Stimulated activated naive CD8-positive, alpha-beta T cell treated with anti-CD3 and anti-CD28 coated beads, Interleukin-15, Interleukin-2, amounts not matched to agents 100 ng/mL and 50 ng/mL, for 24 hours (primary cell): Measurements from ENCODE around the gene LRRC63.

Experiments
- H3K27ac Mint-ChIP-seq: one replicate; pipeline ENCODE4 v1.8.0; 2021; ENCODE audit warnings: mild to moderate bottlenecking, mixed read lengths
- H3K27me3 Mint-ChIP-seq: one replicate; pipeline ENCODE4 v1.8.0; 2021; ENCODE audit warnings: mixed read lengths
- H3K36me3 Mint-ChIP-seq: one replicate; pipeline ENCODE4 v1.8.0; 2021; ENCODE audit warnings: low read depth, mixed read lengths
- H3K4me1 Mint-ChIP-seq: one replicate; pipeline ENCODE4 v1.8.0; 2021; ENCODE audit warnings: low read depth, mixed read lengths
- H3K4me3 Mint-ChIP-seq: one replicate; pipeline ENCODE4 v1.8.0; 2021; ENCODE audit warnings: mild to moderate bottlenecking, mixed read lengths
- H3K9me3 Mint-ChIP-seq: one replicate; pipeline ENCODE4 v1.8.0; 2021; ENCODE audit warnings: mixed read lengths

Gene LRRC63

GRCh38 chr13:46173656-46174055, 38.1 kb upstream of the LRRC63 start:
- no peaks in the 10 kb centered on the region for H3K27me3 Mint-ChIP-seq
- peak overlapping the region; percentile 93 for H3K4me3 Mint-ChIP-seq
- H3K4me1 Mint-ChIP-seq: peaks cover 98% of the 10 kb centered on the region
- H3K36me3 Mint-ChIP-seq: peaks cover 84% of the 10 kb centered on the region
- H3K27ac Mint-ChIP-seq: peak overlapping the region; percentile 99
- H3K9me3 Mint-ChIP-seq: no peaks in the 10 kb centered on the region

- Mint-ChIP-seq H3K4me1 (peaks cover 79% of the 10 kb centered on the region), H3K27me3 (no peaks in the 10 kb centered on the region), H3K36me3 (peaks cover 91% of the 10 kb centered on the region), H3K9me3 (no peaks in the 10 kb centered on the region), H3K27ac (peak overlapping the region; percentile 91), H3K4me3 (peak overlapping the region; percentile 93)
These were observed 35.0 kb upstream of the LRRC63 start for GRCh38 chr13:46176756-46177155.

- Mint-ChIP-seq H3K9me3 (no peaks in the 10 kb centered on the region), H3K36me3 (peaks cover 77% of the 10 kb centered on the region), H3K27me3 (no peaks in the 10 kb centered on the region), H3K27ac (peak overlapping the region; percentile 91), H3K4me3 (peak overlapping the region; percentile 93), H3K4me1 (peaks cover 77% of the 10 kb centered on the region)
These were observed 33.6 kb upstream of the LRRC63 start for GRCh38 chr13:46178143-46178542.

GRCh38 chr13:46178821-46179220, 32.9 kb upstream of the LRRC63 start:
- Mint-ChIP-seq H3K9me3 (no peaks in the 10 kb centered on the region), H3K27me3 (no peaks in the 10 kb centered on the region), H3K4me3 (peak overlapping the region; percentile 93), H3K36me3 (peaks cover 70% of the 10 kb centered on the region), H3K27ac (peak overlapping the region; percentile 94), H3K4me1 (peaks cover 77% of the 10 kb centered on the region)

- H3K4me1 Mint-ChIP-seq: peaks cover 77% of the 10 kb centered on the region
- peaks cover 63% of the 10 kb centered on the region for H3K36me3 Mint-ChIP-seq
- H3K27ac Mint-ChIP-seq: peak overlapping the region; percentile 94
- peak overlapping the region; percentile 93 for H3K4me3 Mint-ChIP-seq
- H3K9me3 Mint-ChIP-seq: no peaks in the 10 kb centered on the region
- no peaks in the 10 kb centered on the region for H3K27me3 Mint-ChIP-seq
These were observed 32.2 kb upstream of the LRRC63 start for GRCh38 chr13:46179491-46179908.

GRCh38 chr13:46179969-46180763, 31.6 kb upstream of the LRRC63 start:
- H3K9me3 Mint-ChIP-seq: no peaks in the 10 kb centered on the region
- H3K4me3 Mint-ChIP-seq: peak overlapping the region; percentile 93
- H3K27ac Mint-ChIP-seq: peak overlapping the region; percentile 94
- peaks cover 59% of the 10 kb centered on the region for H3K36me3 Mint-ChIP-seq
- H3K27me3 Mint-ChIP-seq: no peaks in the 10 kb centered on the region
- H3K4me1 Mint-ChIP-seq: peaks cover 77% of the 10 kb centered on the region

- Mint-ChIP-seq H3K36me3 (peaks cover 50% of the 10 kb centered on the region), H3K27me3 (no peaks in the 10 kb centered on the region), H3K4me3 (peak overlapping the region; percentile 93), H3K9me3 (no peaks in the 10 kb centered on the region), H3K4me1 (peaks cover 68% of the 10 kb centered on the region), H3K27ac (peak overlapping the region; percentile 94)
These were observed 30.3 kb upstream of the LRRC63 start for GRCh38 chr13:46181377-46181839.

- peak within 1 kb of the TSS; percentile 94 for H3K27ac Mint-ChIP-seq
- H3K36me3 Mint-ChIP-seq: peaks cover 44% of the 10 kb centered on the region
- H3K4me1 Mint-ChIP-seq: peaks cover 63% of the 10 kb centered on the region
- H3K27me3 Mint-ChIP-seq: no peaks in the 10 kb centered on the region
- H3K4me3 Mint-ChIP-seq: peak within 1 kb of the TSS; percentile 93
- H3K9me3 Mint-ChIP-seq: no peaks in the 10 kb centered on the region
These were observed 29.8 kb upstream of the LRRC63 start, which contains the start of gene LCP1 for GRCh38 chr13:46181840-46182490. LCP1 (minus strand) TSS chr13:46182177; CDS start chr13:46159662, 22,515 bp downstream.

GRCh38 chr13:46182491-46182877, 29.2 kb upstream of the LRRC63 start:
- H3K4me1 Mint-ChIP-seq: peaks cover 59% of the 10 kb centered on the region
- H3K4me3 Mint-ChIP-seq: peak overlapping the region; percentile 93
- H3K27ac Mint-ChIP-seq: peak overlapping the region; percentile 94
- peaks cover 40% of the 10 kb centered on the region for H3K36me3 Mint-ChIP-seq
- H3K27me3 Mint-ChIP-seq: no peaks in the 10 kb centered on the region
- no peaks in the 10 kb centered on the region for H3K9me3 Mint-ChIP-seq

- Mint-ChIP-seq H3K27me3 (no peaks in the 10 kb centered on the region), H3K36me3 (peaks cover 32% of the 10 kb centered on the region), H3K27ac (peak overlapping the region; percentile 94), H3K9me3 (no peaks in the 10 kb centered on the region), H3K4me3 (peak overlapping the region; percentile 93), H3K4me1 (peaks cover 51% of the 10 kb centered on the region)
These were observed 28.4 kb upstream of the LRRC63 start for GRCh38 chr13:46183018-46183946.

- Mint-ChIP-seq H3K36me3 (peaks cover 25% of the 10 kb centered on the region), H3K9me3 (no peaks in the 10 kb centered on the region), H3K27ac (peak overlapping the region; percentile 94), H3K4me1 (peaks cover 43% of the 10 kb centered on the region), H3K4me3 (peak overlapping the region; percentile 93), H3K27me3 (no peaks in the 10 kb centered on the region)
These were observed 27.4 kb upstream of the LRRC63 start for GRCh38 chr13:46184277-46184699.

- Mint-ChIP-seq H3K4me3 (no peak overlapping the region), H3K36me3 (peaks cover 11% of the 10 kb centered on the region), H3K27me3 (no peaks in the 10 kb centered on the region), H3K27ac (no peak overlapping the region), H3K9me3 (no peaks in the 10 kb centered on the region), H3K4me1 (peaks cover 40% of the 10 kb centered on the region)
These were observed 26.1 kb upstream of the LRRC63 start for GRCh38 chr13:46185634-46186033.

GRCh38 chr13:46192412-46192811, 19.3 kb upstream of the LRRC63 start:
- Mint-ChIP-seq H3K9me3 (no peaks in the 10 kb centered on the region), H3K27me3 (no peaks in the 10 kb centered on the region), H3K27ac (no peak overlapping the region), H3K4me1 (peaks cover 4% of the 10 kb centered on the region), H3K36me3 (no peaks in the 10 kb centered on the region), H3K4me3 (no peak overlapping the region)

GRCh38 chr13:46195016-46195415, 16.7 kb upstream of the LRRC63 start:
- Mint-ChIP-seq H3K27me3 (no peaks in the 10 kb centered on the region), H3K9me3 (no peaks in the 10 kb centered on the region), H3K4me1 (peaks cover 8% of the 10 kb centered on the region), H3K27ac (no peak overlapping the region), H3K36me3 (no peaks in the 10 kb centered on the region), H3K4me3 (no peak overlapping the region)
